Activated T-helper 1 cell treated with anti-CD3 and anti-CD28 coated beads, Interleukin-12 subunit alpha, Interleukin-12 subunit beta, Interleukin-2, Interleukin-4 antibody, amounts not matched to agents 30 ng/mL and 10 ng/mL and 1 ng/mL, durations not matched to agents 14 hours and 24 hours and 36 hours (primary cell): Measurements from ENCODE around the gene MN1. TPM values are rescaled to one million over a fixed set of nuclear protein-coding genes. Genes with fewer than 3 reads are reported as not detected.

Experiments used
- DNase-seq: peaks from one replicate; pipeline ENCODE4 v3.0.0; 2021; ENCODE audit warnings: low spot score
- H3K27ac Mint-ChIP-seq: one replicate; pipeline ENCODE4 v1.8.0; 2021; ENCODE audit warnings: mild to moderate bottlenecking, mixed read lengths
- H3K27me3 Mint-ChIP-seq: one replicate; pipeline ENCODE4 v1.8.0; 2022; ENCODE audit warnings: mild to moderate bottlenecking, moderate library complexity, mixed read lengths; ENCODE audit not compliant: insufficient read depth
- H3K36me3 Mint-ChIP-seq: one replicate; pipeline ENCODE4 v1.8.0; 2021; ENCODE audit warnings: low read depth, mixed read lengths
- H3K4me1 Mint-ChIP-seq: one replicate; pipeline ENCODE4 v1.8.0; 2021; ENCODE audit warnings: low read depth, mixed read lengths
- H3K4me3 Mint-ChIP-seq: one replicate; pipeline ENCODE4 v1.8.0; 2021; ENCODE audit warnings: mild to moderate bottlenecking, moderate library complexity, mixed read lengths
- H3K9me3 Mint-ChIP-seq: one replicate; pipeline ENCODE4 v1.8.0; 2021; ENCODE audit warnings: mixed read lengths
- intact Hi-C: fragments of 100-400 bp; cut with micrococcal nuclease; formaldehyde crosslinking; loops from one replicate; pipeline ENCODE4 v1.15.1; 2024
- total RNA-seq: library from RNA; stranded (reverse); gene quantifications from 2 replicates; pipeline ENCODE4 v1.2.3, GENCODE V29; 2022

Gene MN1
- total RNA-seq, 1 donor from 2014 or later, result 0.08 TPM

DNA sequence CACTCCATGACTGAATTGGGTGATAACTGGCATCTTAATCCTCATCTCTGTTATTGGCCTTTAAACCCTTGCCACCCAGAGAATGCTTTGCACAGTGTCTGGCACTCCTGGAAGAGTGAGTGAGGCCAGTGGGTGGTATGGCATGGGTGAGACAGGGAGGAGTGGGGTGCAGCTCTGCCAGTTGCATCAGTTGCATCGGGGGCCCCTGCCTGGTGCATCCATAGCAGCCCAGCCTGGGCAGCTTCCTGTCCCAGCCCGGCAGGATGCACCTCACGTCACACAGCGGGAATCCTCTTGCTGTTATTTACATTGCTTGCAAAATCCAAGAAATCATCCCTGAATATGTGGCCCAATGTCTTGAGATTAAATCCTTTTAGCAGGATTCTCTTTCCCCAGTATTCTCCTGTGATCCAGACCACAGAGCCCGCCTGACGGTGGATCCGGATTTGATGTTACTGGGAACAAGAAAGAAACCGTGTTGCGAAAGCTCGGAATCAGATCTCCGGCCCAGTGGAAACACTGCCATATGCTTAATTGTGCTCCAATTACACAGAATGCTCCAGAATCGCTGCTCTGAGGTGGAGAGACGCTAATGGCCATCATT lies 37.6 kb upstream of the MN1 start:
- Mint-ChIP-seq H3K4me1 (no peaks in the 10 kb centered on the region), H3K9me3 (peaks cover 6% of the 10 kb centered on the region), H3K36me3 (peaks cover 4% of the 10 kb centered on the region), H3K27me3 (no peaks in the 10 kb centered on the region), H3K4me3 (no peak overlapping the region), H3K27ac (no peak overlapping the region)
- intact Hi-C loops, result no loop called here
- DNase-seq, result no peak

DNA sequence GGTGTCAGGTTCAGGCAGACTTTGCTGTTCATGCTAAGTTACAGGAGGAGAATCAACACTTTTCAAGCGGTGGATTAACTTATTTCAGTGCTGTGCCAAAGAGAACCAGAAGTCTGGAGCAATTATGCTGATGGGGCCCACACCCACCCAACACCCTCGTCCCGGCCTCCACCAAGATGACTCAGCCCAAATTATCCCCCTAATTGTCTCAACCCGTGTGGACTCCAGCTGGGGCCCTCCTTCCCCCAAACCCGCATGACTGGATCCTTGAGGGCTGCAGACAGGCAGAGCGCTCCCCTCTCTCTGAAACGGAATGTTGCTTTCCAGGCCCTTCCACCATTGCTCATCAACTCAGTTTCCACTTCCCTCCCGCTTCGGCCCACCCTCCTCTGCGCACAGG lies 34.6 kb upstream of the MN1 start:
- no peaks in the 10 kb centered on the region for H3K27me3 Mint-ChIP-seq
- H3K27ac Mint-ChIP-seq, result no peak overlapping the region
- peaks cover 12% of the 10 kb centered on the region for H3K4me1 Mint-ChIP-seq
- H3K9me3 Mint-ChIP-seq, result peaks cover 6% of the 10 kb centered on the region
- no peak overlapping the region for H3K4me3 Mint-ChIP-seq
- DNase-seq, result no peak
- peaks cover 3% of the 10 kb centered on the region for H3K36me3 Mint-ChIP-seq
- intact Hi-C loops, result no loop called here

DNA sequence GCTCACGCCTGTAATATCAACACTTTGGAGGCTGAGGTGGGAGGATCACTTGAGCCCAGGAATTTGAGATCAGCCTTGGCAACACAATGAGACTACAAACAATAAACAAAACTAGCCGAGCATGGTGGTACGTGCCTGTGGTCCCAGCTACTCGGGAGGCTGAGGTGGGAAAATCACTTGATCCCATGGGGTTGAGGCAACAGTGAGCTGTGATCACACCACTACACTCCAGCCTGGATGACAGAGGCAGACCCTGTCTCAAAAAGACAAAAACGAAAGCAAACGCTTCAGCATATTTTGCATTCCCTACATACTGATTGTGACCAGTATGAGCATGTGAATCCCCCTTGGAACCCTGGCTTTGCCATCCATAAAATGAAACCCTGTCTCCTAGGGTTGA lies 33.9 kb upstream of the MN1 start:
- Mint-ChIP-seq H3K27ac (no peak overlapping the region), H3K27me3 (no peaks in the 10 kb centered on the region)
- intact Hi-C loops, result no loop called here

DNA sequence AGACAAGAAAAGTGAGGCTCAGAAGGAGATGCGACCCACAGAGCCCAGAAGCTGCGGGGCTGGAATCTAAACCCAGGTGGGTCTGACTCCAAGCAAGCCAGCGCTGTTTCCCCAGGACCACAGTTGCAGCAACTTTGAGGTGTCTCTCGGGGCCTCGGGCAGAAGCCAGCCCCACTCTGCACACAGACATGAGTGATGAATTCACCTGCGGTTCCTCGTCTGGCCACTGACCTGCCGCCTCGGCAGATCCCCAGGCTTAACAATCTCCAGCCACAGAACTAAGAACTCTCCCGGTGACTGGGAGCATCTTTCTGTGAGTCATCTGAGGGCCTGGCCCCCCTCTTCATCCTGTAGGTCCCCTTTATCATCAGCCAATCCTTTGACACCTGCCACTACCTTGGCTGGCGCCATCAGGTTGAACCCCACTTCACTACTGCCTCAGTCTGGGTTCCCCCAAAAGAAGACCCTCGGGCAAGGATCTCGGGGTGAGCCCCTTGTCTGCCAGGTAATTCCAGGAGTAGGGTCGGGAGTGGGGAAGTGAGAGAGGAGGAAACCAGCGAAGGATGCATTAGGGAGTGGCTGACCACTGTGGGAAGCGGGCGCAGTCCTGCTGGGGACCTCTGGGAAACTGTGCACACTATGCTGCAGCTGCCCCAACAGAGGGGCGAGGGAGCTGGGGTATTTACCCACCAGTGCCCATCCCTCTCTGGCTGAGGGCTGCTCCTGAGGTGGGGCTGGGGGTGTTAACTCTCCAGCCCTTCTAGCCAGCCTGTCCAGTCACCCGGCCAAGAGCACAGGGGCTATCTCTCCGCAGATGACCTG lies 33.0 kb upstream of the MN1 start:
- H3K4me3 Mint-ChIP-seq, result no peak overlapping the region
- H3K4me1 Mint-ChIP-seq, result peaks cover 12% of the 10 kb centered on the region
- peaks cover 6% of the 10 kb centered on the region for H3K9me3 Mint-ChIP-seq
- H3K36me3 Mint-ChIP-seq, result peaks cover 3% of the 10 kb centered on the region
- intact Hi-C loops, result no loop called here
- H3K27ac Mint-ChIP-seq, result no peak overlapping the region
- H3K27me3 Mint-ChIP-seq, result no peaks in the 10 kb centered on the region
- no peak for DNase-seq

More for the DNA sequence above, 33.9 kb upstream of the MN1 start:
- Mint-ChIP-seq H3K4me3 (no peak overlapping the region), H3K4me1 (peaks cover 12% of the 10 kb centered on the region), H3K36me3 (peaks cover 3% of the 10 kb centered on the region), H3K9me3 (peaks cover 6% of the 10 kb centered on the region)
- DNase-seq, result no peak

DNA sequence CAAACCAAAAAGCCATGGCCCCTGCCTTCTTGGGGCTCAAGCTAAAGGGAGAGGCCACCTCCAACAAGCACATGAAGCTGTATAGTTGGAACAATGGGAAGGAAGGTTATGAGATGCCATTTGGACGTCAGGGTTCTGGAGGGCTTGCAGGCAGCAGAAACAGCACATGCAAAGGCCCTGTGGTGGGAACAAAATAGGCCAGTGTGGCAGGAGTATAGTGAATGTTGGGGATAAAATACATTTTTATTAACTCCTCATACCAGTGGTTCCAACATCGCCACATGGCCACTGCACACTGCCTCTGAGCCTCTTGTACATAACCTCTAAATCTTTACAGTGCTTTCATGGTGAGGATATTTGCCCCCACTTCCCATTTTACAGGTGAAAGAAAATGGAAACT lies 32.2 kb upstream of the MN1 start:
- no peak for DNase-seq
- Mint-ChIP-seq H3K27me3 (no peaks in the 10 kb centered on the region), H3K9me3 (peaks cover 6% of the 10 kb centered on the region), H3K4me3 (no peak overlapping the region), H3K27ac (no peak overlapping the region), H3K4me1 (peaks cover 12% of the 10 kb centered on the region), H3K36me3 (peaks cover 3% of the 10 kb centered on the region)
- intact Hi-C loops, result no loop called here

DNA sequence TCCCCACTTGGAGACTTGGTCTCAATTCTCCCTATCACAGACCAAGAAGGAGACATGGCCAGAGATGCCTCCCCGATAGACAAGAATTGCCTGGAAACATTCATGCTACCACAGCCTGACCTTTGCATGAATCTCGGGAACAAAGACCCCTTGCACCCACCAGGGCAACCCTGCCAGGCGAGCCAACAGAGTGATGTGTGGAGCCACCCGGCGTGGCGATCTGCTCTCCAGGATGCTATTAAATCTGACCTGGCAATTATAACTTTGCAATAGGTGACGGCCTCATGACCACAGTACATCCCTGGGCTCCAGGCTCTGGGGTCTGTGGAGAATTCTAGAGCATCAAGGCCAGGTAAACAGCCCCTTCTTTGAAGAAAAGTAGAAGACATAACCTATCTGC lies 31.1 kb upstream of the MN1 start:
- H3K9me3 Mint-ChIP-seq, result peaks cover 3% of the 10 kb centered on the region
- peaks cover under 1% of the 10 kb centered on the region for H3K36me3 Mint-ChIP-seq
- peaks cover 12% of the 10 kb centered on the region for H3K4me1 Mint-ChIP-seq
- H3K27ac Mint-ChIP-seq, result no peak overlapping the region
- DNase-seq, result no peak
- H3K4me3 Mint-ChIP-seq, result no peak overlapping the region
- intact Hi-C loops, result no loop called here
- no peaks in the 10 kb centered on the region for H3K27me3 Mint-ChIP-seq

DNA sequence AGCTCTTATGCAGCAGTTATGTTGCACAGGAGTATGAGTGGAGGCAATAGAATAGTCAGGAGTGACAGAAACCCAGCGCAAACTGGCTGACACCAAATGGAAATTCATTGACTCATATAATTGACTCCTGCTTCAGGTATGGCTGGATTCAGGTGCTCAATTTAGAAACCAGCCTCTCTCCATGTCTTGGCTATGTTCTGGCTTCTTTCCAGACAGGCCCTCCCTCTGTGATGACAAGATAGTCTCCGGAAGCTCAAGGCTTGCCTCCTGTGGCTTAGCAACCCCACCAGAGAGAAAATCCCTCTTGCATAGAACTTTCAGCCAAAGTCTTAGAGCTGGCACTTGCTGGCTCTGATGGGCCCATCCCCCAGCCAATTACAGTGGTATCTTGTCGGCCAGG lies 28.1 kb upstream of the MN1 start:
- H3K27ac Mint-ChIP-seq, result no peak overlapping the region
- H3K9me3 Mint-ChIP-seq, result no peaks in the 10 kb centered on the region
- H3K4me1 Mint-ChIP-seq, result peaks cover 12% of the 10 kb centered on the region
- no peaks in the 10 kb centered on the region for H3K27me3 Mint-ChIP-seq
- H3K4me3 Mint-ChIP-seq, result no peak overlapping the region
- intact Hi-C loops, result no loop called here
- H3K36me3 Mint-ChIP-seq, result no peaks in the 10 kb centered on the region
- DNase-seq, result no peak

DNA sequence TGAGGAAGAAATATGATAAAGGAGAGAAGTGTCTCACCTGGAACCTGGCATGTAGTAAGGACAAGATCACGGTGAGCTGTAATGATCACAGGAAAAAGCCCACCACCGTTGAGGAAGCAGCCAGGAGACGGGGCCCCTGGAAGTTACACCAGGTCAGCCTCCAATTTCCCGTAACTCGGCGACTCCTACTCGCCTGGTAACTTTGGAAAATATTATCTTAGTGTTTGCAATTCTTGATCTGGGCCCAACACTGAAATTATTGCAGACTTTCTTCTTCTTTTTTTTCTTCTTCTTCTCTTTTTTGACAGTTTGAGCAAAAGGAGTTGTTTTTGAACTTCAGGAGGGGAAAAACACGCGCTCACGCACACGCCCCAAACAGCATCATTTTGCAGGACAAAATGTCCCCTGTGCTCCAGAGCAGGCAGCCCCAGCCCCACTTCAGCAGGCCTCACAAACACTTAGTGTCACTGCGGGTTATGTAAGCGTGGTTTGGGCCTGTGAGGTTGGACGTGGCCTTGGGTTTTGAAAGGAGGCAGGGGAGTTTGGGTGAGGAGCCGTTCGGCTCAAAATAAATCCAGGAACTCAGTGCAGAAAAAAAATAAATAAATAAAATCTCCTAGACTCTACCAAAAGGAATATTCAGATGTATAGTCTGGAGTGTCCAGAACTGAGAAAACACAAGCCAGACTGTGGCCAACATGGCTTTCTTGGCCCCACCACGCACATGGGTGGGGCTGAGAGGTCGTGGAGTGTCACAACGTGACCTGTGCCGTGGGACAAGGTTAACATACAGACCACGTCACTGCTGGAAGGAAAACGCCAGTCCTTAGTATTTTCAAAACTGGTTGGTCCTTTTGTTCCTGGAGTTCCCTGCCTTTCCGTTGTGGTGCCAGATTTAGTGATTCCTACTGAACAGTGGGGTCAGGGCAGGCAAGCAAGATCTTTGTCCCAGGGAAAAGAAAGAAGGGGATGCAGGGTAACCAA lies 26.3 kb upstream of the MN1 start:
- Mint-ChIP-seq H3K9me3 (no peaks in the 10 kb centered on the region), H3K27ac (no peak overlapping the region), H3K4me3 (no peak overlapping the region), H3K4me1 (peaks cover 12% of the 10 kb centered on the region), H3K36me3 (no peaks in the 10 kb centered on the region), H3K27me3 (no peaks in the 10 kb centered on the region)
- no peak for DNase-seq
- intact Hi-C loops, result no loop called here

DNA sequence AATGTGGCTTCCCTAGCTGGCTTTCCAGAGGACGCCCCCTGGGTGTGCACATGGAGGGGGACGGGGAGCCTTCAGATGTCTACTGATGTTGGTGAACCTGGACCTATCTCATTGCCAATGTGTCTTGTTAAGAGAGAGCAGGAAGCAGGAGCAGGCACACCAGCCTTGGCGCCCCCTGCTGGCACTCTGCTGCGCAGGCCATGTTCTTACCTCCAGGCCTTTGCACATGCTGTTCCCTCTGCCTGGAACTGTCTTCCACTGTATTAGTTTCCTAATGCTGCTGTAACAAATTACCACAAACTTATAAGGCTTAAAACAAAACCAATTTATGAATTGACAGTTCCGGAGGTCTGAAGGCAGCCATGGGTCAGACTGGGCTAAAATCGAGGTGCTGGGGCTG lies 23.6 kb upstream of the MN1 start:
- Mint-ChIP-seq H3K9me3 (no peaks in the 10 kb centered on the region), H3K27me3 (no peaks in the 10 kb centered on the region), H3K27ac (no peak overlapping the region), H3K36me3 (no peaks in the 10 kb centered on the region), H3K4me1 (no peaks in the 10 kb centered on the region), H3K4me3 (no peak overlapping the region)
- intact Hi-C loops, result no loop called here
- no peak for DNase-seq

DNA sequence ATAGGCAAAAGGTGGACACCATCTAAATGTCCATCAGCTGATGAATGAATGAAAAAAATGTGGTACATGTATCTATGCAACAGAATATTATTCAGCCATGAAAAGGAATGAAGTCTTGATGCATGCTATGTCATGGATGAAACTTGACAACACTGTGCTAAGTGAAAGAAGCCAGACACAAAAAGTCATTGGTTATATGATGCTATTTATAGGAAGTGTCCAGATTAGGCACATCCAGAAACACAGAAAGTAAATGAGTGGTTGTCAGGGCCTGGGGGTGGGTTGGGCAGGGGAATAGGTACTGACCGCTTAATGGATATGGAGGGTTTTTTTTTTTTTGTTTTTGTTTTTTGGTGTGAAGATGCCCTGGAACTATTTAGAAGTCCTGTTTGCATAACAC lies 21.7 kb upstream of the MN1 start:
- no peak overlapping the region for H3K27ac Mint-ChIP-seq
- H3K4me1 Mint-ChIP-seq, result no peaks in the 10 kb centered on the region
- DNase-seq, result no peak
- H3K4me3 Mint-ChIP-seq, result no peak overlapping the region
- no peaks in the 10 kb centered on the region for H3K27me3 Mint-ChIP-seq
- intact Hi-C loops, result no loop called here
- H3K9me3 Mint-ChIP-seq, result no peaks in the 10 kb centered on the region
- H3K36me3 Mint-ChIP-seq, result no peaks in the 10 kb centered on the region

DNA sequence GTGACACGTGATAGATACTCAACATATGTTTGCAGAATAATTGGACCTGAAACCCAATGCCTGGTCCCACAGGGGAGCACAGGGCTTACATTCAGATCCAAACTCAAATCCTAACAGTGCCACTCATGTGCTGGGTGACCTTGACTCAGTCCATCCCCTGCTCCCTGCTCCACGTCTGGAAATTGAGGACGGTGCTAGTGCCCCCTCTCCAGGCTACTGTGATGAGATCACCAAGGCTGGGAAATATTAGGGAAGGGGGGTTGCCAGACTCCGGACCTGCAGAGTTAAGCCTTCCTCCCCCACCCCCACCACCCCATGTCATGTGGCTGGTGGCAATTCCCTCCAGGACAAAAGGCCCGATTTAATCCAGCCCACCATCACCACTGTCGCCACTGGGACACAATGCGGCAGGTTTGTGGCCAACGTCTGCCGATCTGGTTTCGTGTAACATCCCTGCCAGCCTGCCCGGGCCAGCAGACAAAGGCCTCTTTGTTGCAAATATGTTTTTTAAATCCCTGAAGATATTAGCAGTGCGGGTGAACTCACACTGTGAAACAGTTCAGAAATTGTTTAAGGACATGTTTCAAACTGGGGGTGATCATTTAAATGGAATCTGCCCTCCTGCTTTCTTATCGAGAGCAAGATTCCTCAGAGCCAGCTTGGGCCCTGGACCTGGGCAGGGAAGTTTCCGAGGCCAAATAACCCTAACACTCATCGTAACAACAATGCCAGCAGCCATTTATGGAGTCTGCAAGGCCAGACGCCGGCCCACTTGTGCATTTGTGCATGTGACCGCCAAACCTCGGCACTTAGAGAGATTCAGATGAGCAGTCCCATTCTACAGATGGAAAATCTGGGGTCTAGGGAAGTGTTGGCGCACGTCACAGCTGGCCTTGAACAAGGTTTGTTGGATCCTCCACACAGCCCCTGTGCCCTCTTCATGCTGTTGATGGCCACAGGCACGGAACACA lies 19.6 kb upstream of the MN1 start:
- Mint-ChIP-seq H3K9me3 (no peaks in the 10 kb centered on the region), H3K27me3 (no peaks in the 10 kb centered on the region), H3K27ac (no peak overlapping the region), H3K4me1 (no peaks in the 10 kb centered on the region), H3K36me3 (no peaks in the 10 kb centered on the region), H3K4me3 (no peak overlapping the region)
- DNase-seq, result no peak
- intact Hi-C loops, result no loop called here

DNA sequence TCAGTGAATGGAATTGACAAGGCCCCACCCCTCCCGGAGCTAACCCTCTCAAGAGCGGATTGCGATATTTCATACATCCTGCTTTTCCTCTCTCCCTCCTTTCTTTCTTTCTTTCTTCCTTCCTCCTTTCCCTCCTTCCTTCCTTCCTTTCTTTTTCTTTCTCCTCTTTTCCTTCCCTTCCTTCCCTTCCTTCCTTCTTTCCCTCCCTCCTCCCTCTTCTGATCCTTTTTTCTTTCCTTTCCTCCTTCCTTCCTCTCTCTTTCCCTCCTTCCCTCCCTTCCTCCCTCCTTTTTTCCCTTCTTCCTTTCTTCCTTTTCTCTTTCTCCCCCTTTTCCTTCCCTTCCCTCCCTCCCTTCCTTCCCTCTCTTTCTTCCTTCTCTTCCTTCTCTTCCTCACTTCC lies 15.0 kb upstream of the MN1 start:
- Mint-ChIP-seq H3K27me3 (no peaks in the 10 kb centered on the region), H3K36me3 (no peaks in the 10 kb centered on the region), H3K9me3 (no peaks in the 10 kb centered on the region), H3K4me3 (no peak overlapping the region), H3K4me1 (no peaks in the 10 kb centered on the region), H3K27ac (no peak overlapping the region)
- no peak for DNase-seq
- intact Hi-C loops, result no loop called here
